ENCODE results near the gene ELMO1.

DNA sequence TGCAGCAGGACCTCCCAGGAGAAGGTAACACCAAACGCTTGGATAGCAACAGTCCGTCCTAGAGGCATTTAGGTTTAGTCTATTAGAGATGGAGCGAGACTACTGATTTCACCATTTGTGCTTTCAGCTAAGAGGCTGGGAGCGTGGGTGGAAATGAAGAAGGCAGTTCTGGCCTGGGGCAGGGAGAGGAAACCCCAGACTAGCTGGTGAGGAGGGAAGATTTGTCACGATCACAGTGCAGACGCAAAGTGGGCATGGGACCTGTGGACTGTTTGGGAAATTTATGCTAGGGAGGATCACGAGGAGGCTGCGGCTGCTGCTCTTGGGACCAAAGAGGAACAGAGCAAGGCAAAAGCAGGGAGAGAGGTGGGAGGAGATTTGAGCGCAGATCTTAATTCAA is 594.0 kb downstream of the ELMO1 start:
- TF ChIP-seq POLR2A (IDR thresholded peaks at IDR 0.05) (no peak), CTCF (IDR thresholded peaks at IDR 0.05) (no peak)

Data from heart left ventricle (tissue), 13 donors.